ENCODE measurements around the gene TFB1M.

The TFB1M gene

DNA sequence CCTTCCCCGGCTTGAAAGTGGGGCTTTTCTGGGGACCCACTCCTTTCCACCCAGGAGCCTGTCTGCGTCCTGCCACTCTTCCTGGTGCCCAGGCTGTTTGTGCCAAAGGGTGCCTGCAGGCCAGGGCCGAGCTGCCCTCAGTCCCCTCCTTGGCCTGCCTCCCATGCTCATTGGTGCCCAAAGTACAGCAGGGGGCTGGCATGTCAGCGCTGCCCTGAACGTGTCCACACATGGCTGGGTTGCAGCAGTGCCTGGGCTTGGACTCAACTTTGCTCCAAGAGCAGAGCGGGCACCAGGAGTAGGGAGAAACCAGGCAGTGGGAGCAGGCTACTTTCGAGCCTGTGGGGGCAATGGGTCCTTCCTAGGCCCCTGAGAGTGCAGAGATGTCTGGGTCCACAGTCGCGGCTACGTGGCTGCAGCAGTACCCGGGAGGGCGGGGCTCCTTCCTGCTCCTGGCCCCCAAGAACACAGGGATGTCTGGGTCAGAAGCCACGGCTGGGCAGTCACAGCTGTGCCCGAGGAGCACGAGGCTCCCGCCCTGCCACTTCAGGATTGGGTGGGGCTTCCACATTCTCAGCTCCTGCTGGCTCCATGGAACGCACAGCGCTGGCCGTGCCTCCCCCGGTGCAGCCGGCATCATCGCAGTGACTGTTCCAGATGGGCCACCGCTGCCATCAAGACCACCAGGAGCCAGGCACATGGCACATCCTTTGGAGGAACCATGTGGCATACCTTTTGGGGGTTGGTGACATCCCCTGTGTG is 100.5 kb downstream of the TFB1M start:
- no peaks in the 10 kb centered on the region for H3K27me3 ChIP-seq (ENCODE audit: control insufficient read depth, insufficient read depth, low read length)
- peaks cover 12% of the 10 kb centered on the region for H3K4me1 ChIP-seq (ENCODE audit: control insufficient read depth, low read depth, low read length)
- no peak overlapping the region for H3K27ac ChIP-seq (ENCODE audit: low read length)
- no peak overlapping the region for H3K9ac ChIP-seq (ENCODE audit: low read length)
- peaks cover 3% of the 10 kb centered on the region for H3K36me3 ChIP-seq (ENCODE audit: control insufficient read depth, low read depth, low read length)
- no peak overlapping the region for H3K4me3 ChIP-seq (ENCODE audit: low read length)
- H3K9me3 ChIP-seq (ENCODE audit: control insufficient read depth, low read depth, low read length) = no peaks in the 10 kb centered on the region

DNA sequence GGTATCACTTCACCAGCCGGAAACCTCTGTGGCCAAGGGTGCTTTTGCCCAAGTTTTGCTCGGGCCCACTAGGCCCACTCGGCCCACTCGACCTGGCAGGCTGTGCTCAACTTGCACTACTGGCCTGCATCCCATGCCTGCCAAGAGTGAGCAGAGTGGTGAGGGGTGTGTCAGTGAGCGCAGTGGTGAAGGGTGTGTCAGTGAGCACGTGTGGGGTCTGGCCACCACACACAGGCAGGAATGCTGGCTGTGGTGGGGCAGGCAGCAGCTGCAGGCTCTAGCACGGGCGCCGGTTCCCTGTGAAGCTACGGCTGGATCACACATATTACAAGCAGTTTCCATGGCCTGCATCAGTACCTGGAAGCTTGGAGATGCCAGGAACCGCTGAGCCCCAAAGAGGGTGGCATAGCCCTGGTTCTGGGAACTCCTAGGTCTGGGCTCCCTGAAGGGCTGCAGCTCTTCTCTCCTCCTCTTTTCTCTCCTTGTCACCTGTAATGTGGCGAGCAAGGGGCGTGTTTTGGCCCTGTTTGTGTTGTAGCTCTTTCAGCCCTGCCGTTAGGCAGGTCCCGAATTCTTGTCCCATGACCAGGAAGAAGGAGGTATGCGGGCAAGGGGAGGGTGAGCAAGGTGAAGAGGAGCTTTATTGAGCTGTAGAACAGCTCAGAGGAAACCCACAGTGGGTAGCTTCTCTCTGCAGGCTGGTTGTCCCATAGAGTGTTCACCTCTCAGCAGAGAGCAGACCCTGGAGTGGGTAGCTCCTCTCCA is 101.5 kb downstream of the TFB1M start:
- Histone ChIP-seq H3K36me3 (ENCODE audit: control insufficient read depth, low read depth, low read length) (peaks cover 3% of the 10 kb centered on the region), H3K9me3 (ENCODE audit: control insufficient read depth, low read depth, low read length) (no peaks in the 10 kb centered on the region), H3K4me1 (ENCODE audit: control insufficient read depth, low read depth, low read length) (peaks cover 12% of the 10 kb centered on the region), H3K4me3 (ENCODE audit: low read length) (no peak overlapping the region), H3K27ac (ENCODE audit: low read length) (no peak overlapping the region), H3K9ac (ENCODE audit: low read length) (no peak overlapping the region), H3K27me3 (ENCODE audit: control insufficient read depth, insufficient read depth, low read length) (no peaks in the 10 kb centered on the region)

DNA sequence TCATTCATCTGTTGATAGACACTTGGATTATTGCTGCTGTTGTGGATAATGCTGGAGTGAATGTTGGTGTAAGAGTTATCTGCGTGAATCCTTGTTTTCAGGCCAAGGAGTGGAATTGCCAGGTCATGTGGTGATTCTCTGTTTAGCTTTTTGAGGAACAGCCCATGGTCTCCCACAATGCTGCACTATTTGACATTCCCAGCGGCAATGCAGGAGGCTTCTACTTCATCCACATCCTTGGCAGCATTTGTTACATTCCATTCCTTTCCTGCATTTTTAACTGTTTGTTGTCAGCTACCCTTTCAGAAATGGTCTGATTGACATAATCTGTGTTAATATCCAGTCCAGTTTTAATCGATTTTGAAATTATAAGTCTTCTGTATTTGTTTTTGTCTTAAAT is 102.2 kb downstream of the TFB1M start:
- Histone ChIP-seq H3K27ac (ENCODE audit: low read length) (no peak overlapping the region), H3K9ac (ENCODE audit: low read length) (no peak overlapping the region), H3K27me3 (ENCODE audit: control insufficient read depth, insufficient read depth, low read length) (no peaks in the 10 kb centered on the region), H3K9me3 (ENCODE audit: control insufficient read depth, low read depth, low read length) (no peaks in the 10 kb centered on the region), H3K36me3 (ENCODE audit: control insufficient read depth, low read depth, low read length) (peaks cover 3% of the 10 kb centered on the region), H3K4me1 (ENCODE audit: control insufficient read depth, low read depth, low read length) (peaks cover 10% of the 10 kb centered on the region), H3K4me3 (ENCODE audit: low read length) (no peak overlapping the region)

DNA sequence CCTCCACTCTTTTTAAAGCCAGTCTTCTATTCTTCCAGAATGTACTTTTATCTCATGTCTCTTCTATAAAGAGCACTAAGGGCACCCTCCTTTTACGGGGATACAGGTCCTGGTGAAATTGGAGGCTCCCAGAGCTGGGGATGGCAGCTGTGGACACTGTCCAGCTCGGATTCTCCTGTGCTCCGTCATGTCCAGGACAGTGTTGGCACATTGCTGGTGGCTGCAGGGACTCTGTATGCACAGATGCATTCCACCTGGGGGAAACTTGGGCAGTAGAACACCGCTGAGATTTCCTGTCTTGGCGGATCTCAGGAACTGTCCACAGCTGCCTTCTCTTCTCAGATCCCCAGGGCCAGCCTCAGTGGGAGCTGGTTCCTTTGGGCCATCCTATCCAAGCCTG is 107.1 kb downstream of the TFB1M start:
- Histone ChIP-seq H3K27ac (ENCODE audit: low read length) (no peak overlapping the region), H3K27me3 (ENCODE audit: control insufficient read depth, insufficient read depth, low read length) (no peaks in the 10 kb centered on the region), H3K9ac (ENCODE audit: low read length) (no peak overlapping the region), H3K4me3 (ENCODE audit: low read length) (no peak overlapping the region), H3K9me3 (ENCODE audit: control insufficient read depth, low read depth, low read length) (no peaks in the 10 kb centered on the region), H3K36me3 (ENCODE audit: control insufficient read depth, low read depth, low read length) (peaks cover 3% of the 10 kb centered on the region), H3K4me1 (ENCODE audit: control insufficient read depth, low read depth, low read length) (no peaks in the 10 kb centered on the region)
